ENCODE results near the gene ULK1. TPM values are rescaled to one million over a fixed set of nuclear protein-coding genes. Genes with fewer than 3 reads are reported as not detected.

ULK1 gene
- 6.2 and 6.5 TPM in 2 replicates for total RNA-seq

DNA sequence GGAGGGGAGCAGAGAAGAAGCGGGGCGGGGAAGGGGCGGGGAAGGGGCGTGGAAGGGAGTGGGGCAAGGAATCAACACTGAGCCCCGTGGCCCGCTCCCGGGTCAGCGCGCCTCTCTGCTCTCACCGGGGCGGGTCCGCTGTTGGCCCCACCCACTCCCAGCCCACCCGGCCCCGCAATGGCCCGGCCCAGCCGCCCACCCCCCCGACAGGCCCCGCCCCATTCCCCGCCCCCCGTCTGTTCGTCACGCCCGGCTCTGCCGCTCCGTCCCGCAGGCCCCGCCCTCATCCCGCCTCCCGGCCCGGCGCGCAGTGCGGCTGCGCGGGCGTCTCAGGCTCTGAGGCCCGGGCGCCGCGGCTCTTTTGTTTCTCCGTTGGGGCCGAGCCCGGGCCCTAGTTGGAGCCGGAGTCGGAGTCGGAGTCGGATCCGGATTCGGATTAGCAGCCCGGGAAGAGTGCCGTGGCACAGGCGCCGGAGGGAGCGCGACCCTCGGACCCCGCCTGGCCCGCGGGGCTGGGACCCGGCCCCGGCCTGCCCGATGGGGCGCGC, at the start of gene ULK1:
Gene ULK1 (plus strand): TSS at position 310 of the 548 bp plus-strand sequence. CDS start 380 bp downstream, outside the sequence.

GRCh38 chr12:131928711-131929580, 34.5 kb downstream of the ULK1 start, which contains the start of gene PUS1:
Gene PUS1, plus strand, starts transcription at chr12:131929276. Its CDS starts 447 bp downstream, at chr12:131929723.

GRCh38 chr12:131949431-131950181, 55.2 kb downstream of the ULK1 start, which contains the start of gene EP400:
Gene EP400, plus strand, starts transcription at chr12:131949942. Its CDS starts 10,678 bp downstream, at chr12:131960620.

Other genes with a start within 250 kb of the ULK1 start
- 13.6 and 22.5 TPM in 2 replicates for gene SFSWAP, start 183.5 kb upstream of the ULK1 start, total RNA-seq
- gene MMP17, start 66.2 kb upstream of the ULK1 start, total RNA-seq: 3.9 and 7.4 TPM in 2 replicates
- 14.9 and 16.3 TPM in 2 replicates for gene PUS1, start 34.7 kb downstream of the ULK1 start, total RNA-seq
- gene EP400, start 55.3 kb downstream of the ULK1 start, total RNA-seq: 6.5 and 8.4 TPM in 2 replicates
- 7.8 and 10.6 TPM in 2 replicates for gene DDX51, start 249.7 kb downstream of the ULK1 start, total RNA-seq
- 16.1 and 24.0 TPM in 2 replicates for gene NOC4L, start 249.8 kb downstream of the ULK1 start, total RNA-seq